Non-pigmented ciliary epithelial cell (primary cell): Measurements from ENCODE around the gene MAST4.

Experiments
- DNase-seq: peaks from one replicate; pipeline ENCODE4 v3.0.0-alpha.2; 2010; ENCODE audit warnings: low read depth

MAST4 gene

GRCh38 chr5:67214036-67214435 is 617.8 kb downstream of the MAST4 start:
- no peak for DNase-seq

GRCh38 chr5:67214707-67215447 is 618.7 kb downstream of the MAST4 start:
- no peak for DNase-seq

- DNase-seq = no peak
Measured at GRCh38 chr5:67215519-67216471, 619.6 kb downstream of the MAST4 start.

GRCh38 chr5:67216564-67216963 is 620.4 kb downstream of the MAST4 start:
- DNase-seq = no peak
